ENCODE results near the gene S100A9. TPM values are rescaled to one million over a fixed set of nuclear protein-coding genes. Genes with fewer than 3 reads are reported as not detected.

The S100A9 gene
- total RNA-seq, 3 donors from 2014 or later: 0.38 TPM; not detected in 2

GRCh38 chr1:153379591-153379990 lies 21.9 kb downstream of the S100A9 start:
- ATAC-seq (no peak), DNase-seq (no peak)
- no peaks in the 10 kb centered on the region for H3K36me3 Mint-ChIP-seq (ENCODE audit: insufficient read depth)
- H3K4me1 Mint-ChIP-seq (ENCODE audit: low read depth): no peaks in the 10 kb centered on the region
- H3K4me3 Mint-ChIP-seq: no peak overlapping the region
- peaks cover 51% of the 10 kb centered on the region for H3K27me3 Mint-ChIP-seq (ENCODE audit: low read depth)
- peaks cover 18% of the 10 kb centered on the region for H3K9me3 Mint-ChIP-seq

- DNase-seq (no peak), ATAC-seq (no peak)
- peaks cover 18% of the 10 kb centered on the region for H3K9me3 Mint-ChIP-seq
- H3K36me3 Mint-ChIP-seq (ENCODE audit: insufficient read depth): no peaks in the 10 kb centered on the region
- no peak overlapping the region for H3K4me3 Mint-ChIP-seq
- H3K4me1 Mint-ChIP-seq (ENCODE audit: low read depth): no peaks in the 10 kb centered on the region
- H3K27me3 Mint-ChIP-seq (ENCODE audit: low read depth): peaks cover 54% of the 10 kb centered on the region
Measured at GRCh38 chr1:153380711-153381110, 23.1 kb downstream of the S100A9 start.

- no peaks in the 10 kb centered on the region for H3K4me1 Mint-ChIP-seq (ENCODE audit: low read depth)
- H3K9me3 Mint-ChIP-seq: peaks cover 18% of the 10 kb centered on the region
- ATAC-seq (no peak), DNase-seq (no peak)
- peaks cover 36% of the 10 kb centered on the region for H3K27me3 Mint-ChIP-seq (ENCODE audit: low read depth)
- no peak overlapping the region for H3K4me3 Mint-ChIP-seq
- H3K36me3 Mint-ChIP-seq (ENCODE audit: insufficient read depth): no peaks in the 10 kb centered on the region
Measured at GRCh38 chr1:153384958-153385580, 27.4 kb downstream of the S100A9 start.

GRCh38 chr1:153386500-153386901 lies 28.8 kb downstream of the S100A9 start:
- no peak for ATAC-seq
- DNase-seq: no peak
- Mint-ChIP-seq H3K27me3 (ENCODE audit: low read depth) (peaks cover 34% of the 10 kb centered on the region), H3K4me1 (ENCODE audit: low read depth) (no peaks in the 10 kb centered on the region), H3K4me3 (no peak overlapping the region), H3K9me3 (peaks cover 13% of the 10 kb centered on the region), H3K36me3 (ENCODE audit: insufficient read depth) (no peaks in the 10 kb centered on the region)

GRCh38 chr1:153387001-153387400 lies 29.3 kb downstream of the S100A9 start:
- Mint-ChIP-seq H3K27me3 (ENCODE audit: low read depth) (peaks cover 30% of the 10 kb centered on the region), H3K36me3 (ENCODE audit: insufficient read depth) (no peaks in the 10 kb centered on the region), H3K4me1 (ENCODE audit: low read depth) (no peaks in the 10 kb centered on the region), H3K9me3 (peaks cover 8% of the 10 kb centered on the region), H3K4me3 (no peak overlapping the region)
- no peak for ATAC-seq
- DNase-seq: no peak

- DNase-seq: no peak
Measured at GRCh38 chr1:153387785-153388184, 30.1 kb downstream of the S100A9 start.

GRCh38 chr1:153389401-153389800 lies 31.7 kb downstream of the S100A9 start:
- no peaks in the 10 kb centered on the region for H3K36me3 Mint-ChIP-seq (ENCODE audit: insufficient read depth)
- no peak for ATAC-seq
- H3K27me3 Mint-ChIP-seq (ENCODE audit: low read depth): peaks cover 30% of the 10 kb centered on the region
- no peak for DNase-seq
- no peak overlapping the region for H3K4me3 Mint-ChIP-seq
- no peaks in the 10 kb centered on the region for H3K4me1 Mint-ChIP-seq (ENCODE audit: low read depth)
- H3K9me3 Mint-ChIP-seq: no peaks in the 10 kb centered on the region

More at GRCh38 chr1:153387785-153388184, 30.1 kb downstream of the S100A9 start:
- H3K27me3 Mint-ChIP-seq (ENCODE audit: low read depth): peaks cover 24% of the 10 kb centered on the region
- H3K4me3 Mint-ChIP-seq: no peak overlapping the region
- no peak for ATAC-seq
- peaks cover under 1% of the 10 kb centered on the region for H3K9me3 Mint-ChIP-seq
- H3K36me3 Mint-ChIP-seq (ENCODE audit: insufficient read depth): no peaks in the 10 kb centered on the region
- H3K4me1 Mint-ChIP-seq (ENCODE audit: low read depth): no peaks in the 10 kb centered on the region

GRCh38 chr1:153389973-153390879 lies 32.6 kb downstream of the S100A9 start:
- no peaks in the 10 kb centered on the region for H3K4me1 Mint-ChIP-seq (ENCODE audit: low read depth)
- H3K36me3 Mint-ChIP-seq (ENCODE audit: insufficient read depth): no peaks in the 10 kb centered on the region
- H3K4me3 Mint-ChIP-seq: no peak overlapping the region
- H3K27me3 Mint-ChIP-seq (ENCODE audit: low read depth): peaks cover 28% of the 10 kb centered on the region
- no peak for ATAC-seq
- no peak for DNase-seq
- H3K9me3 Mint-ChIP-seq: no peaks in the 10 kb centered on the region

GRCh38 chr1:153390938-153391710 lies 33.5 kb downstream of the S100A9 start, which contains the start of gene S100A8:
TSS of gene S100A8 (minus strand) at chr1:153391073. CDS start at chr1:153390535, 538 bp downstream.
- H3K36me3 Mint-ChIP-seq (ENCODE audit: insufficient read depth): no peaks in the 10 kb centered on the region
- H3K27me3 Mint-ChIP-seq (ENCODE audit: low read depth): peaks cover 35% of the 10 kb centered on the region
- H3K4me1 Mint-ChIP-seq (ENCODE audit: low read depth): no peaks in the 10 kb centered on the region
- ATAC-seq (no peak), DNase-seq (no peak)
- H3K9me3 Mint-ChIP-seq: no peaks in the 10 kb centered on the region
- no peak within 1 kb of the TSS for H3K4me3 Mint-ChIP-seq

- Mint-ChIP-seq H3K27me3 (ENCODE audit: low read depth) (peaks cover 39% of the 10 kb centered on the region), H3K4me1 (ENCODE audit: low read depth) (no peaks in the 10 kb centered on the region)
- ATAC-seq: no peak
Measured at GRCh38 chr1:153392258-153392657, 34.6 kb downstream of the S100A9 start.

GRCh38 chr1:153392822-153393221 lies 35.2 kb downstream of the S100A9 start:
- Mint-ChIP-seq H3K27me3 (ENCODE audit: low read depth) (peaks cover 39% of the 10 kb centered on the region), H3K9me3 (no peaks in the 10 kb centered on the region), H3K4me3 (no peak overlapping the region), H3K36me3 (ENCODE audit: insufficient read depth) (no peaks in the 10 kb centered on the region), H3K4me1 (ENCODE audit: low read depth) (no peaks in the 10 kb centered on the region)
- DNase-seq (no peak), ATAC-seq (no peak)

More at GRCh38 chr1:153392258-153392657, 34.6 kb downstream of the S100A9 start:
- Mint-ChIP-seq H3K4me3 (no peak overlapping the region), H3K36me3 (ENCODE audit: insufficient read depth) (no peaks in the 10 kb centered on the region), H3K9me3 (no peaks in the 10 kb centered on the region)
- no peak for DNase-seq

- peaks cover 39% of the 10 kb centered on the region for H3K27me3 Mint-ChIP-seq (ENCODE audit: low read depth)
- ATAC-seq (no peak), DNase-seq (no peak)
- H3K9me3 Mint-ChIP-seq: no peaks in the 10 kb centered on the region
- H3K4me1 Mint-ChIP-seq (ENCODE audit: low read depth): no peaks in the 10 kb centered on the region
- no peaks in the 10 kb centered on the region for H3K36me3 Mint-ChIP-seq (ENCODE audit: insufficient read depth)
- H3K4me3 Mint-ChIP-seq: no peak overlapping the region
Measured at GRCh38 chr1:153393926-153394325, 36.3 kb downstream of the S100A9 start.

- Mint-ChIP-seq H3K4me3 (no peak overlapping the region), H3K36me3 (ENCODE audit: insufficient read depth) (no peaks in the 10 kb centered on the region), H3K9me3 (no peaks in the 10 kb centered on the region), H3K27me3 (ENCODE audit: low read depth) (peaks cover 37% of the 10 kb centered on the region), H3K4me1 (ENCODE audit: low read depth) (no peaks in the 10 kb centered on the region)
- no peak for DNase-seq
- ATAC-seq: no peak
Measured at GRCh38 chr1:153394391-153394790, 36.7 kb downstream of the S100A9 start.

GRCh38 chr1:153395136-153395685 lies 37.6 kb downstream of the S100A9 start:
- DNase-seq (no peak), ATAC-seq (no peak)
- no peaks in the 10 kb centered on the region for H3K4me1 Mint-ChIP-seq (ENCODE audit: low read depth)
- no peak overlapping the region for H3K4me3 Mint-ChIP-seq
- no peaks in the 10 kb centered on the region for H3K36me3 Mint-ChIP-seq (ENCODE audit: insufficient read depth)
- peaks cover 31% of the 10 kb centered on the region for H3K27me3 Mint-ChIP-seq (ENCODE audit: low read depth)
- H3K9me3 Mint-ChIP-seq: no peaks in the 10 kb centered on the region
